Caco-2 (cell line): ENCODE measurements around the gene RPS24. TPM values are rescaled to one million over a fixed set of nuclear protein-coding genes. Genes with fewer than 3 reads are reported as not detected.

Experiments used
- BruUV-seq: library from RNA; stranded (reverse); fragments of 400-500 nt; replicated peaks from 2 replicates; lab custom pipeline; 2021; lab: Mats Ljungman, UMichigan
- CTCF ChIA-PET: fragments of 300-600 bp; sonication (Branson Sonifier 250); formaldehyde crosslinking; loops from one replicate; lab custom pipeline; 2022; ENCODE audit warnings: antibody characterized with exemption; lab: Charles Lee
- POLR2A ChIA-PET: fragments of 300-600 bp; sonication (Branson Sonifier 250); formaldehyde crosslinking; loops from one replicate; lab custom pipeline; 2022; ENCODE audit warnings: antibody characterized with exemption; lab: Charles Lee
- DNase-seq, 2 experiments: peaks; one replicate each; pipeline versions ENCODE4 v3.0.0 to v3.0.0-alpha.2; 2020 to 2022
- H3K27me3 ChIP-seq: replicated peaks from 2 replicates; pipeline ENCODE4 v1.6.0; 2011; ENCODE audit warnings: low read length; ENCODE audit not compliant: control insufficient read depth, insufficient read depth
- H3K36me3 ChIP-seq: 2 replicates; pipeline ENCODE4 v1.5.1; 2011; ENCODE audit warnings: low read length; ENCODE audit not compliant: control insufficient read depth, insufficient read depth
- H3K4me1 ChIP-seq: fragments of 250-450 bp; sonication (Bioruptor Pico); 2 replicates; pipeline ENCODE4 v1.5.1; 2020; ENCODE audit warnings: mild to moderate bottlenecking
- H3K4me3 ChIP-seq: 2 replicates; pipeline ENCODE4 v1.5.1; 2011; ENCODE audit warnings: low read depth, mild to moderate bottlenecking, control low read depth, low read length
- H3K9me3 ChIP-seq: fragments of 250-450 bp; sonication (Bioruptor Pico); 2 replicates; pipeline ENCODE4 v1.5.1; 2020; ENCODE audit warnings: mild to moderate bottlenecking, moderate library complexity
- H3K27ac Mint-ChIP-seq: one replicate; pipeline ENCODE4 v1.8.0; 2022; ENCODE audit warnings: mixed read lengths; ENCODE audit not compliant: unreplicated experiment
- H3K27me3 Mint-ChIP-seq: one replicate; pipeline ENCODE4 v1.8.0; 2022; ENCODE audit warnings: mixed read lengths; ENCODE audit not compliant: insufficient read depth, unreplicated experiment
- H3K36me3 Mint-ChIP-seq: one replicate; pipeline ENCODE4 v1.8.0; 2022; ENCODE audit warnings: mild to moderate bottlenecking, mixed read lengths; ENCODE audit not compliant: insufficient read depth, unreplicated experiment
- H3K4me1 Mint-ChIP-seq: one replicate; pipeline ENCODE4 v1.8.0; 2022; ENCODE audit warnings: low read depth, mixed read lengths; ENCODE audit not compliant: unreplicated experiment
- H3K4me3 Mint-ChIP-seq: one replicate; pipeline ENCODE4 v1.8.0; 2022; ENCODE audit warnings: mild to moderate bottlenecking, moderate library complexity, mixed read lengths; ENCODE audit not compliant: unreplicated experiment
- H3K9me3 Mint-ChIP-seq: one replicate; pipeline ENCODE4 v1.8.0; 2022; ENCODE audit warnings: mixed read lengths; ENCODE audit not compliant: unreplicated experiment
- intact Hi-C: fragments of 100-400 bp; cut with micrococcal nuclease; formaldehyde crosslinking; loops from one replicate; pipeline ENCODE4 v1.10.0; 2022; ENCODE audit not compliant: unreplicated experiment
- total RNA-seq: library from RNA; stranded (reverse); gene quantifications from 2 replicates; pipeline ENCODE4 v1.2.3, GENCODE V29; 2022
- TF ChIP-seq, protein P1 (sequence below), 2 experiments: fragments of 200-600 bp in 1 of 2; IDR thresholded peaks; 1 replicate in 1 of 2; 2 replicates in 1 of 2; pipeline versions ENCODE4 v1.5.1 to v1.8.0; 2011 to 2022; ENCODE audit warnings: antibody characterized with exemption in 1 of 2, control low read depth in 1 of 2, inconsistent platforms in 1 of 2, low read depth in 1 of 2, low read length in 1 of 2, mild to moderate bottlenecking in 1 of 2, moderate library complexity in 1 of 2; ENCODE audit not compliant: insufficient read depth in 1 of 2, severe bottlenecking in 1 of 2, unreplicated experiment in 1 of 2

Gene RPS24
- total RNA-seq, 1 experiment from 2014 or later = 2,311 TPM

DNA sequence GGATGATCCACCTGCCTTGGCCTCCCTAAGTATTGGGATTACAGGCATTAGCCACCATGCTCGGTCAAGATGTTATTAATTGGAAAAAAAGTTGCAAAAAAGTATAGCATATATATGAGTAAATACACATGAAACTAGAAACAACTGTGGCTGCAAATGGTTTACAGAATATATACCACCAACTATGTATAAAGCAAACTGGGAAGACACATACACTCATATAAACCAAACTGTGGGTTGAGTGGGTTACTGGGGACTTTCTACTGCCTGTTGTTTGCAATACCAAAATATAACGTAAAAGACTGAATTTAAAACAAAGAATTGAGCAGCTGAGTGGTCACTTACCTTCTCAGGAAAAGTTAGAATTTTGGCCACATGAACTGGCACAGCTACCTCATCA is 12.5 kb upstream of the RPS24 start:
- Mint-ChIP-seq H3K27ac (no peak overlapping the region), H3K4me1 (no peaks in the 10 kb centered on the region), H3K36me3 (peaks cover 82% of the 10 kb centered on the region), H3K9me3 (no peaks in the 10 kb centered on the region), H3K27me3 (no peaks in the 10 kb centered on the region), H3K4me3 (no peak overlapping the region)
- no peak for DNase-seq
- BruUV-seq = no TSS peak
- TF ChIP-seq, protein P1, sequence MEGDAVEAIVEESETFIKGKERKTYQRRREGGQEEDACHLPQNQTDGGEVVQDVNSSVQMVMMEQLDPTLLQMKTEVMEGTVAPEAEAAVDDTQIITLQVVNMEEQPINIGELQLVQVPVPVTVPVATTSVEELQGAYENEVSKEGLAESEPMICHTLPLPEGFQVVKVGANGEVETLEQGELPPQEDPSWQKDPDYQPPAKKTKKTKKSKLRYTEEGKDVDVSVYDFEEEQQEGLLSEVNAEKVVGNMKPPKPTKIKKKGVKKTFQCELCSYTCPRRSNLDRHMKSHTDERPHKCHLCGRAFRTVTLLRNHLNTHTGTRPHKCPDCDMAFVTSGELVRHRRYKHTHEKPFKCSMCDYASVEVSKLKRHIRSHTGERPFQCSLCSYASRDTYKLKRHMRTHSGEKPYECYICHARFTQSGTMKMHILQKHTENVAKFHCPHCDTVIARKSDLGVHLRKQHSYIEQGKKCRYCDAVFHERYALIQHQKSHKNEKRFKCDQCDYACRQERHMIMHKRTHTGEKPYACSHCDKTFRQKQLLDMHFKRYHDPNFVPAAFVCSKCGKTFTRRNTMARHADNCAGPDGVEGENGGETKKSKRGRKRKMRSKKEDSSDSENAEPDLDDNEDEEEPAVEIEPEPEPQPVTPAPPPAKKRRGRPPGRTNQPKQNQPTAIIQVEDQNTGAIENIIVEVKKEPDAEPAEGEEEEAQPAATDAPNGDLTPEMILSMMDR (IDR thresholded peaks at IDR 0.05; ENCODE audit: insufficient read depth in 1 of 2, low read depth in 1 of 2, low read length in 1 of 2, severe bottlenecking in 1 of 2, unreplicated experiment in 1 of 2) = no peak
- Histone ChIP-seq H3K9me3 (no peaks in the 10 kb centered on the region), H3K4me3 (no peak overlapping the region), H3K4me1 (no peaks in the 10 kb centered on the region), H3K36me3 (peaks cover 5% of the 10 kb centered on the region), H3K27me3 (no peaks in the 10 kb centered on the region)
- POLR2A ChIA-PET = no interaction called here
- CTCF ChIA-PET = no interaction called here
- intact Hi-C loops = loop anchor here (1.0 kb wide), 1 partner anchor 30 kb away; no protein-coding TSS in a partner anchor

DNA sequence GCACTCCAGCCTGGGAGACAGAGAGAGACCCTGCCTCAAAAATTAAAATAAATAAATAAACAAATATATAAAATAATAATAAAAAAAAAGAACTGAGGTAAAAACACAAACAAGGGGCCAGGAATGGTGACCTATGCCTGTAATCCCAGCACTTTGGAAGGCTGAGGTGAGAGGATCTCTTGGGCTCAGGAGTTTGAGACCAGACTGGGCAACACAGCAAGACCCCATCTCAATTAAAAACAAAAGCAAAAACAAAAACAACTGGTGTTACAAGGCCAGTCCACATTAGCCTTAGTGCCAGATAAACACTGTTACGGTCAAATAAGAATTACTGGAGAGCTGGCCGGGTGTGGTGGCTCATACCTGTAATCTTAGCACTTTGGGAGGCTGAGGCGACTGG is 9.9 kb upstream of the RPS24 start:
- Histone ChIP-seq H3K27me3 (no peaks in the 10 kb centered on the region), H3K4me1 (no peaks in the 10 kb centered on the region), H3K36me3 (peaks cover 5% of the 10 kb centered on the region), H3K4me3 (no peak overlapping the region), H3K9me3 (no peaks in the 10 kb centered on the region)
- DNase-seq = no peak
- no peaks in the 10 kb centered on the region for H3K27me3 Mint-ChIP-seq
- intact Hi-C loops = no loop called here
- no peaks in the 10 kb centered on the region for H3K9me3 Mint-ChIP-seq
- peaks cover 61% of the 10 kb centered on the region for H3K36me3 Mint-ChIP-seq
- CTCF ChIA-PET = no interaction called here
- H3K4me3 Mint-ChIP-seq = no peak overlapping the region
- BruUV-seq = no TSS peak
- peaks cover 5% of the 10 kb centered on the region for H3K4me1 Mint-ChIP-seq
- no peak overlapping the region for H3K27ac Mint-ChIP-seq
- TF ChIP-seq, protein P1 (IDR thresholded peaks at IDR 0.05; ENCODE audit: insufficient read depth in 1 of 2, low read depth in 1 of 2, low read length in 1 of 2, severe bottlenecking in 1 of 2, unreplicated experiment in 1 of 2) = no peak
- POLR2A ChIA-PET = no interaction called here

GRCh38 chr10:78025685-78026364 is 7.8 kb upstream of the RPS24 start:
- Mint-ChIP-seq H3K36me3 (peaks cover 57% of the 10 kb centered on the region), H3K4me1 (peaks cover 5% of the 10 kb centered on the region), H3K9me3 (no peaks in the 10 kb centered on the region), H3K27ac (no peak overlapping the region), H3K27me3 (no peaks in the 10 kb centered on the region), H3K4me3 (no peak overlapping the region)
- Histone ChIP-seq H3K4me3 (no peak overlapping the region), H3K4me1 (no peaks in the 10 kb centered on the region), H3K36me3 (peaks cover 3% of the 10 kb centered on the region; the same call in 1 of the 2 replicates), H3K9me3 (no peaks in the 10 kb centered on the region), H3K27me3 (no peaks in the 10 kb centered on the region)
- no peak for DNase-seq
- ChIA-PET CTCF (no interaction called here), POLR2A (no interaction called here)
- no TSS peak for BruUV-seq
- intact Hi-C loops = no loop called here
- TF ChIP-seq, protein P1 (IDR thresholded peaks at IDR 0.05; ENCODE audit: insufficient read depth in 1 of 2, low read depth in 1 of 2, low read length in 1 of 2, severe bottlenecking in 1 of 2, unreplicated experiment in 1 of 2) = no peak
